ENCODE results near the gene MIA2.

DNA sequence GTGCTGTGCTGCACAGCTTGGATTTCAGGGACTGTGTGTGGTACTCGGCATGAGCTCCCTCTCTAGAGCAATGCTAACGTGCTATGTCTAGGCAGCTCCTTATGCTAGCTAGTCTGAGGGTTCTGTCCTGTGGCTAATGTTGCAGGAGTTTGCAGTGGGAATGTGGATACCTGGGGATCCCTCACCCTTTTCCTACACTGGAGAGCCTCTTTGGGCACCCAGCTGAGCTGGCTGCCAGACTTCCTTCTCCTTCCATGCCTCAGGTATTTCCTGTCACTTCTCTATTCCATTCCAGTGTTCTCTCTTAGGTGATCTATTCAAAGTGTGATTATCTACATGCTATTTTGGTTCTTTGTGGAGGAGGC, 133.7 kb downstream of the MIA2 start:
- TF ChIP-seq, protein P1, sequence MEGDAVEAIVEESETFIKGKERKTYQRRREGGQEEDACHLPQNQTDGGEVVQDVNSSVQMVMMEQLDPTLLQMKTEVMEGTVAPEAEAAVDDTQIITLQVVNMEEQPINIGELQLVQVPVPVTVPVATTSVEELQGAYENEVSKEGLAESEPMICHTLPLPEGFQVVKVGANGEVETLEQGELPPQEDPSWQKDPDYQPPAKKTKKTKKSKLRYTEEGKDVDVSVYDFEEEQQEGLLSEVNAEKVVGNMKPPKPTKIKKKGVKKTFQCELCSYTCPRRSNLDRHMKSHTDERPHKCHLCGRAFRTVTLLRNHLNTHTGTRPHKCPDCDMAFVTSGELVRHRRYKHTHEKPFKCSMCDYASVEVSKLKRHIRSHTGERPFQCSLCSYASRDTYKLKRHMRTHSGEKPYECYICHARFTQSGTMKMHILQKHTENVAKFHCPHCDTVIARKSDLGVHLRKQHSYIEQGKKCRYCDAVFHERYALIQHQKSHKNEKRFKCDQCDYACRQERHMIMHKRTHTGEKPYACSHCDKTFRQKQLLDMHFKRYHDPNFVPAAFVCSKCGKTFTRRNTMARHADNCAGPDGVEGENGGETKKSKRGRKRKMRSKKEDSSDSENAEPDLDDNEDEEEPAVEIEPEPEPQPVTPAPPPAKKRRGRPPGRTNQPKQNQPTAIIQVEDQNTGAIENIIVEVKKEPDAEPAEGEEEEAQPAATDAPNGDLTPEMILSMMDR (IDR thresholded peaks at IDR 0.05): no peak
- no peak for TF ChIP-seq POLR2A (IDR thresholded peaks at IDR 0.05)

Data from body of pancreas (tissue), 4 donors.